Smooth muscle cell (in vitro differentiated cells): ENCODE measurements around the gene DEF6. TPM values are rescaled to one million over a fixed set of nuclear protein-coding genes. Genes with fewer than 3 reads are reported as not detected.

Experiments used
- DNase-seq: peaks from one replicate; lab custom pipeline; 2025; ENCODE audit not compliant: unreplicated experiment; lab: John Stamatoyannopoulos, UW
- H2AFZ ChIP-seq: fragments of 200-600 bp; sonication (generic); 2 replicates; pipeline ENCODE4 v1.6.0; 2016; ENCODE audit warnings: antibody characterized with exemption, low read depth, mild to moderate bottlenecking
- H3F3A ChIP-seq: fragments of 200-600 bp; sonication (generic); 2 replicates; pipeline ENCODE4 v1.6.0; 2017; ENCODE audit warnings: antibody characterized with exemption, low read depth
- H3K27ac ChIP-seq: fragments of 200-600 bp; sonication (generic); 2 replicates; pipeline ENCODE4 v1.5.1; 2016; ENCODE audit warnings: low read depth, mild to moderate bottlenecking
- H3K27me3 ChIP-seq: fragments of 200-600 bp; sonication (generic); 2 replicates; pipeline ENCODE4 v1.6.1; 2016; ENCODE audit warnings: low read depth, mild to moderate bottlenecking
- H3K36me3 ChIP-seq: fragments of 200-600 bp; sonication (generic); 2 replicates; pipeline ENCODE4 v1.5.1; 2016; ENCODE audit warnings: low read depth
- H3K4me1 ChIP-seq: fragments of 200-600 bp; sonication (generic); 2 replicates; pipeline ENCODE4 v1.5.1; 2016; ENCODE audit warnings: low read depth
- H3K4me2 ChIP-seq: fragments of 200-600 bp; sonication (generic); 2 replicates; pipeline ENCODE4 v1.6.0; 2016; ENCODE audit warnings: mild to moderate bottlenecking
- H3K4me3 ChIP-seq: fragments of 200-600 bp; sonication (generic); 2 replicates; pipeline ENCODE4 v1.5.1; 2016; ENCODE audit warnings: mild to moderate bottlenecking
- H3K79me2 ChIP-seq: fragments of 200-600 bp; sonication (generic); 2 replicates; pipeline ENCODE4 v1.6.0; 2016; ENCODE audit warnings: low read depth, mild to moderate bottlenecking
- H3K9ac ChIP-seq: fragments of 200-600 bp; sonication (generic); 2 replicates; pipeline ENCODE4 v1.6.0; 2016; ENCODE audit warnings: low read depth
- H3K9me3 ChIP-seq: fragments of 200-600 bp; sonication (generic); replicated peaks from 2 replicates; pipeline ENCODE4 v1.5.1; 2016; ENCODE audit warnings: low read depth
- H4K20me1 ChIP-seq: fragments of 200-600 bp; sonication (generic); 2 replicates; pipeline ENCODE4 v1.6.0; 2016; ENCODE audit warnings: low read depth
- WGBS: methylation state at CpG from one replicate; pipeline ENCODE4 v1.1.7; 2016; ENCODE audit warnings: low lambda C conversion rate; 5-methylcytosine and 5-hydroxymethylcytosine counted together
- polyA plus RNA-seq: library from polyadenylated mRNA; unstranded; fragments of >200 nt; fragmentation: Nextera tagmentation; extraction: Ambion mirVana; gene quantifications from 2 replicates; pipeline ENCODE4 v1.2.1, GENCODE V29; 2016
- total RNA-seq: library from RNA; depleted of rRNA; stranded (reverse); fragments of >200 nt; gene quantifications from 2 replicates; pipeline ENCODE4 v1.2.3, GENCODE V29; 2014
- TF ChIP-seq, protein P1 (sequence below): fragments of 200-600 bp; sonication (generic); IDR thresholded peaks from 2 replicates; pipeline ENCODE4 v1.5.1; 2017; ENCODE audit warnings: borderline replicate concordance, mild to moderate bottlenecking, antibody characterized with exemption; ENCODE audit not compliant: insufficient read depth, poor library complexity, severe bottlenecking

Gene DEF6
- total and polyA plus RNA-seq, 2 experiments from 2014 or later, result 2.8 to 3.6 TPM

DNA sequence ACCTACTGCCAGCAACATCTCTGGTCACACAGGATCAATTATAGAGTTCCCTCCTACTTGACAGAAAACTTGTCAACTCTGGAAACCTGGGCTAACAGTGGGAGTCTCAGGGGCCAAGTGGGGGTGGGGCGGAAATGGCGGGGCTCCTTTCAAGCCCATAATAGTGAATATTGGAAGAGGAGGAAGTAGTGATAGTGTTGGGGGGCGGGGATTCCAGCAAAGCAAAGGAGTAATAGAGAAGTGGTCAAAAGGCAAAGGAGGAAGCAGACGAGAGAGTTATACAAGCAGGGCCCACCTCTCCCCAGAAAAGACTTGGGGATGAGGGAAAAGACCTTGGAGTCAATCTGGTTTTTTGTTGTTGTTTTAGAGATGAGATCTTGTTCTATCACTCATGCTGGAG is 2.1 kb downstream of the DEF6 start:
- Histone ChIP-seq H3K4me3 (no peak overlapping the region), H3K9me3 (no peaks in the 10 kb centered on the region), H3K27ac (no peak overlapping the region), H3F3A (no peaks in the 10 kb centered on the region), H4K20me1 (no peaks in the 10 kb centered on the region), H3K4me2 (no peak overlapping the region), H3K79me2 (no peaks in the 10 kb centered on the region), H3K9ac (no peak overlapping the region), H3K4me1 (peaks cover 6% of the 10 kb centered on the region), H2AFZ (no peak overlapping the region), H3K36me3 (no peaks in the 10 kb centered on the region), H3K27me3 (no peaks in the 10 kb centered on the region)
- TF ChIP-seq, protein P1, sequence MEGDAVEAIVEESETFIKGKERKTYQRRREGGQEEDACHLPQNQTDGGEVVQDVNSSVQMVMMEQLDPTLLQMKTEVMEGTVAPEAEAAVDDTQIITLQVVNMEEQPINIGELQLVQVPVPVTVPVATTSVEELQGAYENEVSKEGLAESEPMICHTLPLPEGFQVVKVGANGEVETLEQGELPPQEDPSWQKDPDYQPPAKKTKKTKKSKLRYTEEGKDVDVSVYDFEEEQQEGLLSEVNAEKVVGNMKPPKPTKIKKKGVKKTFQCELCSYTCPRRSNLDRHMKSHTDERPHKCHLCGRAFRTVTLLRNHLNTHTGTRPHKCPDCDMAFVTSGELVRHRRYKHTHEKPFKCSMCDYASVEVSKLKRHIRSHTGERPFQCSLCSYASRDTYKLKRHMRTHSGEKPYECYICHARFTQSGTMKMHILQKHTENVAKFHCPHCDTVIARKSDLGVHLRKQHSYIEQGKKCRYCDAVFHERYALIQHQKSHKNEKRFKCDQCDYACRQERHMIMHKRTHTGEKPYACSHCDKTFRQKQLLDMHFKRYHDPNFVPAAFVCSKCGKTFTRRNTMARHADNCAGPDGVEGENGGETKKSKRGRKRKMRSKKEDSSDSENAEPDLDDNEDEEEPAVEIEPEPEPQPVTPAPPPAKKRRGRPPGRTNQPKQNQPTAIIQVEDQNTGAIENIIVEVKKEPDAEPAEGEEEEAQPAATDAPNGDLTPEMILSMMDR, result no peak
- no peak for DNase-seq
- 93% methylated on average over 4 of the region's 4 CpGs for WGBS

DNA sequence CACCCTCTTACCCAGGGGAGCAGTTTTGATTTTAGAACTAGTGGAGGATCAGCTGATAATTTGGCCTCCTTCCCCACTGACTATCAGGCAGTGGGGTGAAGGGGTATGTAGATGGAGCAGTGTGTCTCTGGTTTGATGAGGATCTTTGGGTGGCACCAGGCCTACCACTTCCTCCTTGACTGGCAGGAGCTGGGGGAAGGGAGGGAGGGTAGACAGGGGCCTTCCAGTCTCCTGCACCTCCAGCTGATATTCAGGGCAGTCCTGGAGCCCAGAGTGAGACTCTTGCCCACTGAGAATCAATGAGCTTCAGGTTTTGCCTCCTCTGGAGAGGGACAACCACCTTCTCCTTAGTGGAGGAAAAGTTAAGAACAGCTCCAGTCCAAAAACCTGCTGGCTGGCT is 3.2 kb downstream of the DEF6 start:
- Histone ChIP-seq H3K36me3 (no peaks in the 10 kb centered on the region), H3K79me2 (no peaks in the 10 kb centered on the region), H3K4me1 (peaks cover 6% of the 10 kb centered on the region), H3K4me2 (no peak overlapping the region), H3K4me3 (no peak overlapping the region), H2AFZ (no peak overlapping the region), H3F3A (no peaks in the 10 kb centered on the region), H3K27me3 (no peaks in the 10 kb centered on the region), H3K27ac (no peak overlapping the region), H4K20me1 (no peaks in the 10 kb centered on the region), H3K9me3 (no peaks in the 10 kb centered on the region), H3K9ac (no peak overlapping the region)
- DNase-seq, result no peak
- TF ChIP-seq, protein P1, result no peak

DNA sequence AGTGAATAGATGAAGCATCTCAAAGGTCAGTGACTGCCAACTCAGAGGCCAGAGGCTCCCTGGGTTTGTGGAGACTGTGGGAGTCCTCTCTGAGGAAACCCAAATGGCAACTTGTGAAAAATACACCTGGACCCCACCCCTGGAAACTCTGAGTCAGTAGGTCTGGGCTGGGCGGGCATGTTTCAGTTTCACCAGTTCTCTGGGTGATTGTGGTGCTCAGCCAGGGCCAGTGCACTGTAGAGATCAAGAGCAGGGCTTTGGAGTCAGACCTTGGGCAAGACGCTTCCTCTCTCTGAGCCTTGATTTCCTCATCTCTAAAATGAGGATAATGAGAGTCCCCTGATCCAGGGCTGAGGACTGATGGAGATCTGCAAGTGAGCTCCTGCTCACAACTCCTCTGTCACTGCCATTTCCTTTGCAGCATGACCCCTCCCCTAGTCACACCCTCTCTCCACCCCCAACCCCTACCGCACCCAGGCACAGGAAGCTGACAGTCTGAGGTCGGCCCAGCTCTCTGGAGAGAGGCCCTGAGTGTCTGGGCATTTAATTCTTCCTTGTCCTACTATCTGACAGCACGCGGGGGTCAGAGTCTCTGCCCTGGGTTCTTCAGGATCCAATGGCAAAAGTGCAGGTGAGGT is 5.1 kb downstream of the DEF6 start:
- no peak overlapping the region for H3K27ac ChIP-seq
- H3K36me3 ChIP-seq, result no peaks in the 10 kb centered on the region
- no peaks in the 10 kb centered on the region for H3F3A ChIP-seq
- H3K4me2 ChIP-seq, result peak overlapping the region; percentile 67
- no peaks in the 10 kb centered on the region for H3K79me2 ChIP-seq
- WGBS, result 33% methylated on average over 6 of the region's 6 CpGs
- H3K9ac ChIP-seq, result peak overlapping the region; percentile 3
- DNase-seq, result no peak
- H3K9me3 ChIP-seq, result no peaks in the 10 kb centered on the region
- no peaks in the 10 kb centered on the region for H3K27me3 ChIP-seq
- no peaks in the 10 kb centered on the region for H4K20me1 ChIP-seq
- H2AFZ ChIP-seq, result peak overlapping the region; percentile 65
- peaks cover 2% of the 10 kb centered on the region for H3K4me1 ChIP-seq
- no peak overlapping the region for H3K4me3 ChIP-seq
- TF ChIP-seq, protein P1, result no peak

DNA sequence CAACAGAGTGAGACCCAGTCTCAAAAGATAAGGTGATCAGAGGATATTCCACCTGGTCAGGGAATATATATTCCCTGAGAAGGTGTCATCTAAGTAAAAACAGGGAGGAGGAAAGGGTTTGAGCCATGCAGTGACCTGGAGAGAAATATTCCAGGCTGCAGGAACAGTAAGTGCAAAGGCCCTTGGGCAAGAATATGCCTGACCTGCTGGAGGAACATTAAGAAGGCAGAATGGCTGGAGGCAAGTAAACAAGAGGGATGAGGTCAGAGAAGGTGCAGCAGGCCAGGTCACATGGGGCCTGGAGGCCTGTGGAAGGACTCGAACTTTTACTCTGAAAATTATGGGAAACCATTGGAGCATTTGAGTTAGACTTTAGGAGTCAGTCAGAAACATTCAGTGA is 6.7 kb downstream of the DEF6 start:
- TF ChIP-seq, protein P1, result no peak
- no peak overlapping the region for H3K27ac ChIP-seq

More for the DNA sequence above, 6.7 kb downstream of the DEF6 start:
- H4K20me1 ChIP-seq, result no peaks in the 10 kb centered on the region
- H3K4me1 ChIP-seq, result no peaks in the 10 kb centered on the region
- 100% methylated on average over 1 of the region's 1 CpG for WGBS
- no peak overlapping the region for H3K9ac ChIP-seq
- no peaks in the 10 kb centered on the region for H3K9me3 ChIP-seq
- no peak overlapping the region for H3K4me3 ChIP-seq
- no peaks in the 10 kb centered on the region for H3K79me2 ChIP-seq
- H2AFZ ChIP-seq, result no peak overlapping the region
- H3K4me2 ChIP-seq, result no peak overlapping the region
- DNase-seq, result no peak
- no peaks in the 10 kb centered on the region for H3F3A ChIP-seq
- no peaks in the 10 kb centered on the region for H3K27me3 ChIP-seq
- no peaks in the 10 kb centered on the region for H3K36me3 ChIP-seq
